Measurements from ENCODE around the gene RECK. TPM values are rescaled to one million over a fixed set of nuclear protein-coding genes. Genes with fewer than 3 reads are reported as not detected.
"Not testable (repeated sequence)": the region's sequence is repeated elsewhere in the genome, so short reads cannot be mapped to it uniquely, and the experiment has no call there.

Gene RECK
- polyA plus RNA-seq, 2 donors = 1.0 to 1.5 TPM

GRCh38 chr9:36156116-36156515, 119.4 kb downstream of the RECK start:
- H3K9me3 ChIP-seq (ENCODE audit: control insufficient read depth in 2 of 2, insufficient read depth in 1 of 2, low read depth in 1 of 2, low read length in 1 of 2) = no peaks in the 10 kb centered on the region
- H3K27me3 ChIP-seq (ENCODE audit: control insufficient read depth in 1 of 2, insufficient read depth in 2 of 2, low read length in 2 of 2) = no peaks in the 10 kb centered on the region
- 94 to 98% methylated on average over 6 of the region's 6 CpGs for WGBS, 2 donors
- H3K27ac ChIP-seq (ENCODE audit: low read depth in 2 of 2, low read length in 1 of 2) = no peak overlapping the region
- H3K4me3 ChIP-seq (ENCODE audit: low read depth in 1 of 2, low read length in 2 of 2) = no peak overlapping the region
- no peaks in the 10 kb centered on the region for H3K36me3 ChIP-seq (ENCODE audit: control insufficient read depth in 2 of 2, insufficient read depth in 2 of 2, low read length in 1 of 2)
- H3K4me1 ChIP-seq (ENCODE audit: control insufficient read depth in 2 of 2, insufficient read depth in 2 of 2, low read length in 1 of 2) = peaks cover 0 to 2% of the 10 kb centered on the region in 2 donors

- Histone ChIP-seq H3K27me3 (ENCODE audit: control insufficient read depth in 1 of 2, insufficient read depth in 2 of 2, low read length in 2 of 2) (no peaks in the 10 kb centered on the region), H3K4me3 (ENCODE audit: low read depth in 1 of 2, low read length in 2 of 2) (no peak overlapping the region), H3K4me1 (ENCODE audit: control insufficient read depth in 2 of 2, insufficient read depth in 2 of 2, low read length in 1 of 2) (no peaks in the 10 kb centered on the region), H3K27ac (ENCODE audit: low read depth in 2 of 2, low read length in 1 of 2) (peak overlapping the region in 1 of 2 donors; percentile 18), H3K9me3 (ENCODE audit: control insufficient read depth in 2 of 2, insufficient read depth in 1 of 2, low read depth in 1 of 2, low read length in 1 of 2) (no peaks in the 10 kb centered on the region), H3K36me3 (ENCODE audit: control insufficient read depth in 2 of 2, insufficient read depth in 2 of 2, low read length in 1 of 2) (no peaks in the 10 kb centered on the region)
- 68 to 74% methylated on average over 2 of the region's 2 CpGs for WGBS, 2 donors
Observed at GRCh38 chr9:36158122-36158521, 121.4 kb downstream of the RECK start.

- Histone ChIP-seq H3K27ac (ENCODE audit: low read depth in 2 of 2, low read length in 1 of 2) (peak overlapping the region in 1 of 2 donors; percentile 21), H3K27me3 (ENCODE audit: control insufficient read depth in 1 of 2, insufficient read depth in 2 of 2, low read length in 2 of 2) (no peaks in the 10 kb centered on the region), H3K4me3 (ENCODE audit: low read depth in 1 of 2, low read length in 2 of 2) (no peak overlapping the region), H3K36me3 (ENCODE audit: control insufficient read depth in 2 of 2, insufficient read depth in 2 of 2, low read length in 1 of 2) (no peaks in the 10 kb centered on the region), H3K9me3 (ENCODE audit: control insufficient read depth in 2 of 2, insufficient read depth in 1 of 2, low read depth in 1 of 2, low read length in 1 of 2) (no peaks in the 10 kb centered on the region), H3K4me1 (ENCODE audit: control insufficient read depth in 2 of 2, insufficient read depth in 2 of 2, low read length in 1 of 2) (no peaks in the 10 kb centered on the region)
- 74 to 75% methylated on average over 7 of the region's 7 CpGs for WGBS, 2 donors
Observed at GRCh38 chr9:36158917-36159316, 122.2 kb downstream of the RECK start.

- H3K9me3 ChIP-seq (ENCODE audit: control insufficient read depth in 2 of 2, insufficient read depth in 1 of 2, low read depth in 1 of 2, low read length in 1 of 2); H3K4me1 ChIP-seq (ENCODE audit: control insufficient read depth in 2 of 2, insufficient read depth in 2 of 2, low read length in 1 of 2); H3K4me3 ChIP-seq (ENCODE audit: low read depth in 1 of 2, low read length in 2 of 2); H3K36me3 ChIP-seq (ENCODE audit: control insufficient read depth in 2 of 2, insufficient read depth in 2 of 2, low read length in 1 of 2); H3K27me3 ChIP-seq (ENCODE audit: control insufficient read depth in 1 of 2, insufficient read depth in 2 of 2, low read length in 2 of 2): not testable (repeated sequence)
- H3K27ac ChIP-seq (ENCODE audit: low read depth in 2 of 2, low read length in 1 of 2) = peak overlapping the region in 1 of 2 donors; percentile 21
- WGBS, 2 donors = 70 to 80% methylated on average over 4 of the region's 4 CpGs
Observed at GRCh38 chr9:36159509-36159908, 122.8 kb downstream of the RECK start.

- 78 to 85% methylated on average over 11 of the region's 11 CpGs for WGBS, 2 donors
- not testable (repeated sequence) for H3K27me3 ChIP-seq (ENCODE audit: control insufficient read depth in 1 of 2, insufficient read depth in 2 of 2, low read length in 2 of 2); H3K27ac ChIP-seq (ENCODE audit: low read depth in 2 of 2, low read length in 1 of 2); H3K36me3 ChIP-seq (ENCODE audit: control insufficient read depth in 2 of 2, insufficient read depth in 2 of 2, low read length in 1 of 2); H3K4me3 ChIP-seq (ENCODE audit: low read depth in 1 of 2, low read length in 2 of 2); H3K9me3 ChIP-seq (ENCODE audit: control insufficient read depth in 2 of 2, insufficient read depth in 1 of 2, low read depth in 1 of 2, low read length in 1 of 2); H3K4me1 ChIP-seq (ENCODE audit: control insufficient read depth in 2 of 2, insufficient read depth in 2 of 2, low read length in 1 of 2)
Observed at GRCh38 chr9:36160126-36160525, 123.4 kb downstream of the RECK start.

GRCh38 chr9:36161187-36161586, 124.5 kb downstream of the RECK start:
- no peaks in the 10 kb centered on the region for H3K4me1 ChIP-seq (ENCODE audit: control insufficient read depth in 2 of 2, insufficient read depth in 2 of 2, low read length in 1 of 2)
- H3K27ac ChIP-seq (ENCODE audit: low read depth in 2 of 2, low read length in 1 of 2) = peak overlapping the region; percentile 17 to 18
- H3K36me3 ChIP-seq (ENCODE audit: control insufficient read depth in 2 of 2, insufficient read depth in 2 of 2, low read length in 1 of 2) = no peaks in the 10 kb centered on the region
- H3K27me3 ChIP-seq (ENCODE audit: control insufficient read depth in 1 of 2, insufficient read depth in 2 of 2, low read length in 2 of 2) = no peaks in the 10 kb centered on the region
- H3K9me3 ChIP-seq (ENCODE audit: control insufficient read depth in 2 of 2, insufficient read depth in 1 of 2, low read depth in 1 of 2, low read length in 1 of 2) = no peaks in the 10 kb centered on the region
- WGBS, 2 donors = 83 to 91% methylated on average over 2 of the region's 2 CpGs
- H3K4me3 ChIP-seq (ENCODE audit: low read depth in 1 of 2, low read length in 2 of 2) = no peak overlapping the region

- 85 to 87% methylated on average over 17 of the region's 17 CpGs for WGBS, 2 donors
- Histone ChIP-seq H3K4me3 (ENCODE audit: low read depth in 1 of 2, low read length in 2 of 2) (no peak overlapping the region), H3K27ac (ENCODE audit: low read depth in 2 of 2, low read length in 1 of 2) (no peak overlapping the region)
Observed at GRCh38 chr9:36162211-36162738, 125.6 kb downstream of the RECK start.

GRCh38 chr9:36163049-36163785, 126.5 kb downstream of the RECK start:
- no peak overlapping the region for H3K4me3 ChIP-seq (ENCODE audit: low read depth in 1 of 2, low read length in 2 of 2)
- no peaks in the 10 kb centered on the region for H3K36me3 ChIP-seq (ENCODE audit: control insufficient read depth in 2 of 2, insufficient read depth in 2 of 2, low read length in 1 of 2)
- H3K27me3 ChIP-seq (ENCODE audit: control insufficient read depth in 1 of 2, insufficient read depth in 2 of 2, low read length in 2 of 2) = no peaks in the 10 kb centered on the region
- H3K27ac ChIP-seq (ENCODE audit: low read depth in 2 of 2, low read length in 1 of 2) = peak overlapping the region; percentile 43 to 56
- no peaks in the 10 kb centered on the region for H3K9me3 ChIP-seq (ENCODE audit: control insufficient read depth in 2 of 2, insufficient read depth in 1 of 2, low read depth in 1 of 2, low read length in 1 of 2)
- H3K4me1 ChIP-seq (ENCODE audit: control insufficient read depth in 2 of 2, insufficient read depth in 2 of 2, low read length in 1 of 2) = no peaks in the 10 kb centered on the region
- WGBS, 2 donors = 48 to 57% methylated on average over 9 of the region's 9 CpGs

More at GRCh38 chr9:36162211-36162738, 125.6 kb downstream of the RECK start:
- Histone ChIP-seq H3K9me3 (ENCODE audit: control insufficient read depth in 2 of 2, insufficient read depth in 1 of 2, low read depth in 1 of 2, low read length in 1 of 2) (no peaks in the 10 kb centered on the region), H3K27me3 (ENCODE audit: control insufficient read depth in 1 of 2, insufficient read depth in 2 of 2, low read length in 2 of 2) (no peaks in the 10 kb centered on the region), H3K36me3 (ENCODE audit: control insufficient read depth in 2 of 2, insufficient read depth in 2 of 2, low read length in 1 of 2) (no peaks in the 10 kb centered on the region), H3K4me1 (ENCODE audit: control insufficient read depth in 2 of 2, insufficient read depth in 2 of 2, low read length in 1 of 2) (no peaks in the 10 kb centered on the region)

- Histone ChIP-seq H3K27ac (ENCODE audit: low read depth in 2 of 2, low read length in 1 of 2) (peak overlapping the region; percentile 43 to 56), H3K27me3 (ENCODE audit: control insufficient read depth in 1 of 2, insufficient read depth in 2 of 2, low read length in 2 of 2) (no peaks in the 10 kb centered on the region), H3K9me3 (ENCODE audit: control insufficient read depth in 2 of 2, insufficient read depth in 1 of 2, low read depth in 1 of 2, low read length in 1 of 2) (no peaks in the 10 kb centered on the region), H3K36me3 (ENCODE audit: control insufficient read depth in 2 of 2, insufficient read depth in 2 of 2, low read length in 1 of 2) (no peaks in the 10 kb centered on the region), H3K4me3 (ENCODE audit: low read depth in 1 of 2, low read length in 2 of 2) (no peak overlapping the region), H3K4me1 (ENCODE audit: control insufficient read depth in 2 of 2, insufficient read depth in 2 of 2, low read length in 1 of 2) (no peaks in the 10 kb centered on the region)
- 60 to 69% methylated on average over 4 of the region's 4 CpGs for WGBS, 2 donors
Observed at GRCh38 chr9:36163786-36164170, 127.1 kb downstream of the RECK start.

- H3K36me3 ChIP-seq (ENCODE audit: control insufficient read depth in 2 of 2, insufficient read depth in 2 of 2, low read length in 1 of 2) = no peaks in the 10 kb centered on the region
- WGBS, 2 donors = 73 to 79% methylated on average over 6 of the region's 6 CpGs
- no peak overlapping the region for H3K4me3 ChIP-seq (ENCODE audit: low read depth in 1 of 2, low read length in 2 of 2)
- H3K27me3 ChIP-seq (ENCODE audit: control insufficient read depth in 1 of 2, insufficient read depth in 2 of 2, low read length in 2 of 2) = no peaks in the 10 kb centered on the region
- H3K9me3 ChIP-seq (ENCODE audit: control insufficient read depth in 2 of 2, insufficient read depth in 1 of 2, low read depth in 1 of 2, low read length in 1 of 2) = no peaks in the 10 kb centered on the region
- no peaks in the 10 kb centered on the region for H3K4me1 ChIP-seq (ENCODE audit: control insufficient read depth in 2 of 2, insufficient read depth in 2 of 2, low read length in 1 of 2)
- peak overlapping the region in 1 of 2 donors; percentile 14 for H3K27ac ChIP-seq (ENCODE audit: low read depth in 2 of 2, low read length in 1 of 2)
Observed at GRCh38 chr9:36164372-36164771, 127.7 kb downstream of the RECK start.
